GM20431 (cell line): Measurements from ENCODE around the gene EDIL3.

Source experiments
- in situ Hi-C: fragments of 300-500 bp; cut with MseI, MboI; formaldehyde crosslinking; loops from one replicate; pipeline ENCODE4 v1.15.0; 2020; ENCODE audit warnings: low sequenced_read_pairs; ENCODE audit not compliant: unreplicated experiment

The EDIL3 gene

GRCh38 chr5:83927140-83927733 is 457.4 kb downstream of the EDIL3 start:
- in situ Hi-C loops = no loop called here

- in situ Hi-C loops = no loop called here
These were observed 458.7 kb downstream of the EDIL3 start for GRCh38 chr5:83925955-83926337.

GRCh38 chr5:83925321-83925954 is 459.2 kb downstream of the EDIL3 start:
- in situ Hi-C loops = no loop called here

GRCh38 chr5:83924891-83925290 is 459.8 kb downstream of the EDIL3 start:
- in situ Hi-C loops = no loop called here

GRCh38 chr5:83924171-83924570 is 460.5 kb downstream of the EDIL3 start:
- in situ Hi-C loops = no loop called here

- in situ Hi-C loops = no loop called here
These were observed 462.0 kb downstream of the EDIL3 start for GRCh38 chr5:83922699-83923098.

GRCh38 chr5:83921666-83922193 is 462.9 kb downstream of the EDIL3 start:
- in situ Hi-C loops = no loop called here

GRCh38 chr5:83919071-83920041 is 465.3 kb downstream of the EDIL3 start:
- in situ Hi-C loops = no loop called here

GRCh38 chr5:83917261-83917908 is 467.3 kb downstream of the EDIL3 start:
- in situ Hi-C loops = no loop called here

GRCh38 chr5:83914662-83915418 is 469.8 kb downstream of the EDIL3 start:
- in situ Hi-C loops = no loop called here

GRCh38 chr5:83914199-83914598 is 470.5 kb downstream of the EDIL3 start:
- in situ Hi-C loops = no loop called here

GRCh38 chr5:83913593-83913992 is 471.1 kb downstream of the EDIL3 start:
- in situ Hi-C loops = no loop called here

- in situ Hi-C loops = no loop called here
These were observed 473.2 kb downstream of the EDIL3 start for GRCh38 chr5:83911367-83911919.

GRCh38 chr5:83900306-83900705 is 484.4 kb downstream of the EDIL3 start:
- in situ Hi-C loops = no loop called here

GRCh38 chr5:83899326-83899970 is 485.2 kb downstream of the EDIL3 start:
- in situ Hi-C loops = no loop called here

GRCh38 chr5:83895860-83896259 is 488.8 kb downstream of the EDIL3 start:
- in situ Hi-C loops = no loop called here

- in situ Hi-C loops = no loop called here
These were observed 493.4 kb downstream of the EDIL3 start for GRCh38 chr5:83891261-83891660.
